SK-N-SH (cell line): ENCODE data around the gene TXNDC5. TPM values are rescaled to one million over a fixed set of nuclear protein-coding genes. Genes with fewer than 3 reads are reported as not detected.

Experiments used
- CTCF ChIA-PET: fragments of 300-600, 350-600 bp; formaldehyde crosslinking; extraction: SDS; loops from one replicate; lab custom pipeline; 2021; lab: Yijun Ruan, JAX
- POLR2A ChIA-PET: fragments of 350-600 bp; sonication (Branson Sonifier 250); formaldehyde crosslinking; extraction: SDS; loops from one replicate; lab custom pipeline; 2020; ENCODE audit warnings: antibody characterized with exemption, inconsistent platforms; lab: Yijun Ruan, JAX
- DNase-seq: peaks from one replicate; pipeline ENCODE4 v3.0.0; 2012
- H2AFZ ChIP-seq: fragments of 200-600 bp; sonication (generic); 2 replicates; pipeline ENCODE4 v1.8.1; 2016; ENCODE audit warnings: antibody characterized with exemption, mild to moderate bottlenecking, low read depth
- H3F3A ChIP-seq: fragments of 200-600 bp; sonication (generic); replicated peaks from 2 replicates; pipeline ENCODE3; 2016; ENCODE audit warnings: antibody characterized with exemption, mild to moderate bottlenecking; ENCODE audit not compliant: insufficient read depth
- H3K27ac ChIP-seq, 2 experiments: fragments of 200-500 bp in 1 of 2; fragments of 200-600 bp in 1 of 2; sonication (Bioruptor generic) in 1 of 2; sonication (generic), shearing (Covaris generic) in 1 of 2; 2 replicates each; pipeline versions ENCODE4 v1.5.1 to v1.6.1; 2014 to 2016; ENCODE audit warnings: low read depth in 2 of 2, inconsistent platforms in 1 of 2, low read length in 1 of 2, mild to moderate bottlenecking in 1 of 2, mixed read lengths in 1 of 2
- H3K27me3 ChIP-seq: fragments of 200-600 bp; sonication (generic), shearing (Covaris generic); 2 replicates; pipeline ENCODE4 v1.6.1; 2016; ENCODE audit warnings: mixed run types; ENCODE audit not compliant: insufficient read depth
- H3K36me3 ChIP-seq, 2 experiments: fragments of 200-500 bp in 1 of 2; fragments of 200-600 bp in 1 of 2; sonication (Bioruptor generic) in 1 of 2; sonication (generic) in 1 of 2; replicated peaks in 1 of 2; 2 replicates each; pipeline versions ENCODE3 to v1.5.1; 2014 to 2016; ENCODE audit warnings: low read length in 1 of 2, mild to moderate bottlenecking in 1 of 2; ENCODE audit not compliant: insufficient read depth in 2 of 2, control insufficient read depth in 1 of 2
- H3K4me1 ChIP-seq, 2 experiments: fragments of 200-500 bp in 1 of 2; fragments of 200-600 bp in 1 of 2; sonication (Bioruptor generic) in 1 of 2; sonication (generic), shearing (Covaris generic) in 1 of 2; 2 replicates each; pipeline versions ENCODE4 v1.5.1 to v1.6.1; 2014 to 2016; ENCODE audit warnings: low read depth in 1 of 2, low read length in 1 of 2, mixed run types in 1 of 2; ENCODE audit not compliant: insufficient read depth in 2 of 2, control insufficient read depth in 1 of 2
- H3K4me2 ChIP-seq: fragments of 200-600 bp; sonication (generic), shearing (Covaris generic); 2 replicates; pipeline ENCODE4 v1.6.1; 2017; ENCODE audit warnings: mixed run types
- H3K4me3 ChIP-seq, 2 experiments: fragments of 200-500 bp in 1 of 2; fragments of 200-600 bp in 1 of 2; sonication (Bioruptor generic) in 1 of 2; sonication (generic), shearing (Covaris generic) in 1 of 2; 2 replicates each; pipeline versions ENCODE4 v1.5.1 to v1.8.1; 2014 to 2016; ENCODE audit warnings: low read depth in 2 of 2, inconsistent platforms in 1 of 2, low read length in 1 of 2, mild to moderate bottlenecking in 1 of 2, mixed read lengths in 1 of 2, moderate library complexity in 1 of 2
- H3K79me2 ChIP-seq: fragments of 200-600 bp; sonication (generic); 2 replicates; pipeline ENCODE4 v1.8.1; 2017; ENCODE audit warnings: mild to moderate bottlenecking; ENCODE audit not compliant: insufficient read depth
- H3K9ac ChIP-seq: fragments of 200-600 bp; sonication (generic); 2 replicates; pipeline ENCODE4 v1.6.1; 2017; ENCODE audit warnings: mixed run types
- H3K9me2 ChIP-seq: fragments of 200-600 bp; sonication (generic); 2 replicates; pipeline ENCODE4 v1.6.1; 2017; ENCODE audit warnings: mixed run types
- H3K9me3 ChIP-seq: fragments of 200-600 bp; sonication (generic); 2 replicates; pipeline ENCODE4 v1.6.1; 2017; ENCODE audit warnings: mixed run types, mild to moderate bottlenecking, moderate library complexity
- H4K20me1 ChIP-seq: fragments of 200-600 bp; sonication (generic); 2 replicates; pipeline ENCODE4 v1.6.1; 2017; ENCODE audit warnings: mild to moderate bottlenecking, mixed run types; ENCODE audit not compliant: insufficient read depth
- CHD2 ChIP-seq: fragments of 150-350 bp; IDR thresholded peaks from 2 replicates; pipeline ENCODE4 v1.6.1; 2018; ENCODE audit warnings: low read length; ENCODE audit not compliant: partially characterized antibody
- EP300 ChIP-seq, 2 experiments: IDR thresholded peaks; 2 replicates each; pipeline versions ENCODE4 v1.4.0 to v1.6.1; 2012; ENCODE audit warnings: borderline replicate concordance in 1 of 2, low read depth in 1 of 2, low read length in 1 of 2
- FOXM1 ChIP-seq: IDR thresholded peaks from 2 replicates; pipeline ENCODE4 v1.4.0; 2012; ENCODE audit warnings: low read depth, mild to moderate bottlenecking
- GABPA ChIP-seq: IDR thresholded peaks from 2 replicates; pipeline ENCODE4 v1.4.0; 2012; ENCODE audit warnings: low read depth, mild to moderate bottlenecking
- GATA2 ChIP-seq: sonication (generic); formaldehyde crosslinking; IDR thresholded peaks from 2 replicates; pipeline ENCODE4 v1.5.0; 2020; ENCODE audit warnings: mild to moderate bottlenecking, missing genetic modification reagents
- MXI1 ChIP-seq: IDR thresholded peaks from 2 replicates; pipeline ENCODE4 v1.6.1; 2012; ENCODE audit warnings: mild to moderate bottlenecking, low read depth, low read length, improper control_type of control experiment
- POLR2AphosphoS5 ChIP-seq: IDR thresholded peaks from 2 replicates; pipeline ENCODE4 v1.6.1; 2012; ENCODE audit warnings: low read depth, low read length
- RAD21 ChIP-seq: IDR thresholded peaks from 2 replicates; pipeline ENCODE4 v1.6.1; 2012; ENCODE audit warnings: mild to moderate bottlenecking, low read length
- RFX5 ChIP-seq: IDR thresholded peaks from 2 replicates; pipeline ENCODE4 v1.6.1; 2012; ENCODE audit warnings: mild to moderate bottlenecking, improper control_type of control experiment, low read length
- TEAD4 ChIP-seq: IDR thresholded peaks from 2 replicates; pipeline ENCODE4 v1.4.0; 2012; ENCODE audit warnings: mild to moderate bottlenecking, borderline replicate concordance; ENCODE audit not compliant: insufficient read depth
- WGBS: methylation state at CpG from one replicate; pipeline ENCODE4 v1.1.6; 2017; ENCODE audit warnings: low lambda C conversion rate; 5-methylcytosine and 5-hydroxymethylcytosine counted together
- polyA plus RNA-seq, 3 experiments: library from polyadenylated mRNA; depleted of rRNA; stranded (reverse); fragments of >200 nt; gene quantifications; 2 replicates each; pipeline ENCODE4 v1.2.3, GENCODE V29; 2012
- TF ChIP-seq, protein P1 (sequence below): fragments of 150-350 bp; IDR thresholded peaks from 2 replicates; pipeline ENCODE4 v1.6.1; 2017; ENCODE audit warnings: antibody characterized with exemption, low read length, low read depth, borderline replicate concordance
- TF ChIP-seq, protein P2 (sequence below): IDR thresholded peaks from 2 replicates; pipeline ENCODE4 v1.6.1; 2012; ENCODE audit warnings: mild to moderate bottlenecking, low read depth, low read length, moderate library complexity
- TF ChIP-seq, protein P3 (sequence below): fragments of 200-600 bp; sonication (generic); IDR thresholded peaks from 2 replicates; pipeline ENCODE4 v1.6.1; 2017; ENCODE audit warnings: antibody characterized with exemption, mild to moderate bottlenecking, moderate library complexity
- TF ChIP-seq, protein P4 (sequence below): fragments of 150-350 bp; IDR thresholded peaks from 2 replicates; pipeline ENCODE4 v1.6.1; 2016; ENCODE audit warnings: mild to moderate bottlenecking, low read depth, low read length

TXNDC5 gene
- polyA plus RNA-seq, 1 of the 3 experiments (the other 2 are of a cell fraction), result 187 TPM

DNA sequence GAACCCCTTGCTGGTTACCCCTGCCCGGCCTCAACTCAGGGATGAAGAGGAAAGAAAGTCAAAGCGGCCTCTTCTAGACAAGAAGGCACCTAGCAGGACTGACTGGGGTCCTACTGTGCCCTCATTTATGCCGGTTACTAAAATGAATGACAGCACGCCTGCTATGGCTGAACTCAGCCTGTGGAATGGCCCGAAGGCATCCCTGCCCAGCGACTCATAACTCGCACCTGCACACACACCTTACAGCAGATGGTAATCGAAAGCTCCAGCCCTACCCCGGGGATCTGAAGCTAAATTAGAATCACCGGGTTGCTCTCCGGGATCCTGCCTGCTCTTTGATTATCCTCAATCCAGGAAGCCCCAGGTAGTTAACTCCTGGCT is 747 bp upstream of the TXNDC5 start:
- Histone ChIP-seq H3K79me2 (peaks cover 37% of the 10 kb centered on the region), H3K36me3 (peaks cover 6 to 7% of the 10 kb centered on the region in 2 experiments), H3F3A (peaks cover 3% of the 10 kb centered on the region), H3K4me1 (peaks cover 11% of the 10 kb centered on the region in 2 experiments; a peak in 2 of 4 replicates), H3K4me2 (peak overlapping the region; percentile 89), H3K9me2 (no peaks in the 10 kb centered on the region), H3K9me3 (no peaks in the 10 kb centered on the region), H3K4me3 (peak overlapping the region; percentile 64 to 72; a peak in 3 of 4 replicates), H4K20me1 (peaks cover 30% of the 10 kb centered on the region), H3K27me3 (peaks cover 6% of the 10 kb centered on the region; the same call in 1 of the 2 replicates), H3K27ac (no peak overlapping the region), H3K9ac (0 out of 2 replicates have a peak overlapping the region, but pooled peaks have one; percentile 70), H2AFZ (peak overlapping the region; percentile 84)
- CTCF ChIA-PET, result interaction anchor here (1.0 kb wide), 1 partner anchor 14 kb away, joined by 3 read pairs; no protein-coding TSS in a partner anchor
- TF ChIP-seq TEAD4, result no peak
- no peak for TF ChIP-seq GATA2 (CRISPR knock-in tag)
- TF ChIP-seq RFX5, result no peak
- TF ChIP-seq, protein P1, sequence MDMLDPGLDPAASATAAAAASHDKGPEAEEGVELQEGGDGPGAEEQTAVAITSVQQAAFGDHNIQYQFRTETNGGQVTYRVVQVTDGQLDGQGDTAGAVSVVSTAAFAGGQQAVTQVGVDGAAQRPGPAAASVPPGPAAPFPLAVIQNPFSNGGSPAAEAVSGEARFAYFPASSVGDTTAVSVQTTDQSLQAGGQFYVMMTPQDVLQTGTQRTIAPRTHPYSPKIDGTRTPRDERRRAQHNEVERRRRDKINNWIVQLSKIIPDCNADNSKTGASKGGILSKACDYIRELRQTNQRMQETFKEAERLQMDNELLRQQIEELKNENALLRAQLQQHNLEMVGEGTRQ, result no peak
- TF ChIP-seq, protein P2, sequence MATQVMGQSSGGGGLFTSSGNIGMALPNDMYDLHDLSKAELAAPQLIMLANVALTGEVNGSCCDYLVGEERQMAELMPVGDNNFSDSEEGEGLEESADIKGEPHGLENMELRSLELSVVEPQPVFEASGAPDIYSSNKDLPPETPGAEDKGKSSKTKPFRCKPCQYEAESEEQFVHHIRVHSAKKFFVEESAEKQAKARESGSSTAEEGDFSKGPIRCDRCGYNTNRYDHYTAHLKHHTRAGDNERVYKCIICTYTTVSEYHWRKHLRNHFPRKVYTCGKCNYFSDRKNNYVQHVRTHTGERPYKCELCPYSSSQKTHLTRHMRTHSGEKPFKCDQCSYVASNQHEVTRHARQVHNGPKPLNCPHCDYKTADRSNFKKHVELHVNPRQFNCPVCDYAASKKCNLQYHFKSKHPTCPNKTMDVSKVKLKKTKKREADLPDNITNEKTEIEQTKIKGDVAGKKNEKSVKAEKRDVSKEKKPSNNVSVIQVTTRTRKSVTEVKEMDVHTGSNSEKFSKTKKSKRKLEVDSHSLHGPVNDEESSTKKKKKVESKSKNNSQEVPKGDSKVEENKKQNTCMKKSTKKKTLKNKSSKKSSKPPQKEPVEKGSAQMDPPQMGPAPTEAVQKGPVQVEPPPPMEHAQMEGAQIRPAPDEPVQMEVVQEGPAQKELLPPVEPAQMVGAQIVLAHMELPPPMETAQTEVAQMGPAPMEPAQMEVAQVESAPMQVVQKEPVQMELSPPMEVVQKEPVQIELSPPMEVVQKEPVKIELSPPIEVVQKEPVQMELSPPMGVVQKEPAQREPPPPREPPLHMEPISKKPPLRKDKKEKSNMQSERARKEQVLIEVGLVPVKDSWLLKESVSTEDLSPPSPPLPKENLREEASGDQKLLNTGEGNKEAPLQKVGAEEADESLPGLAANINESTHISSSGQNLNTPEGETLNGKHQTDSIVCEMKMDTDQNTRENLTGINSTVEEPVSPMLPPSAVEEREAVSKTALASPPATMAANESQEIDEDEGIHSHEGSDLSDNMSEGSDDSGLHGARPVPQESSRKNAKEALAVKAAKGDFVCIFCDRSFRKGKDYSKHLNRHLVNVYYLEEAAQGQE, result no peak
- TF ChIP-seq RAD21, result no peak
- TF ChIP-seq POLR2AphosphoS5, result no peak
- no peak for TF ChIP-seq FOXM1
- TF ChIP-seq, protein P3, sequence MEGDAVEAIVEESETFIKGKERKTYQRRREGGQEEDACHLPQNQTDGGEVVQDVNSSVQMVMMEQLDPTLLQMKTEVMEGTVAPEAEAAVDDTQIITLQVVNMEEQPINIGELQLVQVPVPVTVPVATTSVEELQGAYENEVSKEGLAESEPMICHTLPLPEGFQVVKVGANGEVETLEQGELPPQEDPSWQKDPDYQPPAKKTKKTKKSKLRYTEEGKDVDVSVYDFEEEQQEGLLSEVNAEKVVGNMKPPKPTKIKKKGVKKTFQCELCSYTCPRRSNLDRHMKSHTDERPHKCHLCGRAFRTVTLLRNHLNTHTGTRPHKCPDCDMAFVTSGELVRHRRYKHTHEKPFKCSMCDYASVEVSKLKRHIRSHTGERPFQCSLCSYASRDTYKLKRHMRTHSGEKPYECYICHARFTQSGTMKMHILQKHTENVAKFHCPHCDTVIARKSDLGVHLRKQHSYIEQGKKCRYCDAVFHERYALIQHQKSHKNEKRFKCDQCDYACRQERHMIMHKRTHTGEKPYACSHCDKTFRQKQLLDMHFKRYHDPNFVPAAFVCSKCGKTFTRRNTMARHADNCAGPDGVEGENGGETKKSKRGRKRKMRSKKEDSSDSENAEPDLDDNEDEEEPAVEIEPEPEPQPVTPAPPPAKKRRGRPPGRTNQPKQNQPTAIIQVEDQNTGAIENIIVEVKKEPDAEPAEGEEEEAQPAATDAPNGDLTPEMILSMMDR, result no peak
- POLR2A ChIA-PET, result no interaction called here
- 90% methylated on average over 11 of the region's 11 CpGs for WGBS
- DNase-seq, result no peak

DNA sequence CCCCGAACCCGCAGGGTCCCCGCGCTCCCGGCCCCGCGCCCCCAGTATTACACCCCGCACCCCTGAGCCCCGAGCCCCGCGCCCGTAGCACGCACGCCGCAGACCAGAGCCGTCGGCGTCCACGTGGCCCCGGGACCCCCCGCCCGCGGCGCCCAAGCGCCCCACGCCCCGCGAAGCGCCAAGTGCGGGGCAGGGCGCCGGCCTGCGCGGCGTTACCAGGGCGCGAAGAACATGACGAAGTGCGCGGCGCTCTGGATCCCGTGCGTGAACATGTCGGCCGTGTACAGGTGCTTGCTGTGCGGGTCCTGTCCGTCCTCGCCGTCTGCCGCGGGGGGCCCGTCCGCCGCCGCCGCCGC is 312 bp downstream of the TXNDC5 start:
- Histone ChIP-seq H3K4me3 (peak overlapping the region; percentile 72 to 85), H3K4me1 (peaks cover 11% of the 10 kb centered on the region in 2 experiments; a peak in 2 of 4 replicates), H3K27me3 (peaks cover 6% of the 10 kb centered on the region; the same call in 1 of the 2 replicates), H3K9me2 (no peaks in the 10 kb centered on the region; the same call in 1 of the 2 replicates), H3F3A (peaks cover 3% of the 10 kb centered on the region), H3K36me3 (peaks cover 6 to 7% of the 10 kb centered on the region in 2 experiments), H3K27ac (peak overlapping the region in 1 of 2 experiments; percentile 53; a peak in 1 of 4 replicates), H4K20me1 (peaks cover 41% of the 10 kb centered on the region), H3K9me3 (no peaks in the 10 kb centered on the region), H2AFZ (peak overlapping the region; percentile 51; the same call in 1 of the 2 replicates), H3K4me2 (no peak overlapping the region; the same call in 1 of the 2 replicates), H3K79me2 (peaks cover 48% of the 10 kb centered on the region), H3K9ac (peak overlapping the region; percentile 67; the same call in 1 of the 2 replicates)
- WGBS, result no CpG with 5 or more reads among the region's 57 CpGs
- CTCF ChIA-PET, result no interaction called here
- POLR2A ChIA-PET, result no interaction called here
- no peak for DNase-seq
- TF ChIP-seq, protein P3, result no peak
- TF ChIP-seq MXI1 (no peak), POLR2AphosphoS5 (no peak), EP300 (IDR thresholded peaks at IDR 0.05; ENCODE audit: borderline replicate concordance in 1 of 2, low read depth in 1 of 2, low read length in 1 of 2) (no peak), CHD2 (no peak), GABPA (no peak)
- TF ChIP-seq, protein P4, sequence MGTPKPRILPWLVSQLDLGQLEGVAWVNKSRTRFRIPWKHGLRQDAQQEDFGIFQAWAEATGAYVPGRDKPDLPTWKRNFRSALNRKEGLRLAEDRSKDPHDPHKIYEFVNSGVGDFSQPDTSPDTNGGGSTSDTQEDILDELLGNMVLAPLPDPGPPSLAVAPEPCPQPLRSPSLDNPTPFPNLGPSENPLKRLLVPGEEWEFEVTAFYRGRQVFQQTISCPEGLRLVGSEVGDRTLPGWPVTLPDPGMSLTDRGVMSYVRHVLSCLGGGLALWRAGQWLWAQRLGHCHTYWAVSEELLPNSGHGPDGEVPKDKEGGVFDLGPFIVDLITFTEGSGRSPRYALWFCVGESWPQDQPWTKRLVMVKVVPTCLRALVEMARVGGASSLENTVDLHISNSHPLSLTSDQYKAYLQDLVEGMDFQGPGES, result no peak
- TF ChIP-seq, protein P1, result no peak
